Activated CD4-positive, alpha-beta T cell treated with anti-CD3 and anti-CD28 coated beads, Interleukin-2, amount 50 U/mL, for 4 hours (primary cell): ENCODE results near the gene ROPN1L.
A peak's percentile ranks its signal among the peaks of the same experiment; 100 is the strongest.
"Not testable (repeated sequence)": the region's sequence is repeated elsewhere in the genome, so short reads cannot be mapped to it uniquely, and the experiment has no call there.

ENCODE experiments used
- DNase-seq, 2 experiments: peaks; one replicate each; pipeline ENCODE4 v3.0.0-alpha.2; 2020

The ROPN1L gene

DNA sequence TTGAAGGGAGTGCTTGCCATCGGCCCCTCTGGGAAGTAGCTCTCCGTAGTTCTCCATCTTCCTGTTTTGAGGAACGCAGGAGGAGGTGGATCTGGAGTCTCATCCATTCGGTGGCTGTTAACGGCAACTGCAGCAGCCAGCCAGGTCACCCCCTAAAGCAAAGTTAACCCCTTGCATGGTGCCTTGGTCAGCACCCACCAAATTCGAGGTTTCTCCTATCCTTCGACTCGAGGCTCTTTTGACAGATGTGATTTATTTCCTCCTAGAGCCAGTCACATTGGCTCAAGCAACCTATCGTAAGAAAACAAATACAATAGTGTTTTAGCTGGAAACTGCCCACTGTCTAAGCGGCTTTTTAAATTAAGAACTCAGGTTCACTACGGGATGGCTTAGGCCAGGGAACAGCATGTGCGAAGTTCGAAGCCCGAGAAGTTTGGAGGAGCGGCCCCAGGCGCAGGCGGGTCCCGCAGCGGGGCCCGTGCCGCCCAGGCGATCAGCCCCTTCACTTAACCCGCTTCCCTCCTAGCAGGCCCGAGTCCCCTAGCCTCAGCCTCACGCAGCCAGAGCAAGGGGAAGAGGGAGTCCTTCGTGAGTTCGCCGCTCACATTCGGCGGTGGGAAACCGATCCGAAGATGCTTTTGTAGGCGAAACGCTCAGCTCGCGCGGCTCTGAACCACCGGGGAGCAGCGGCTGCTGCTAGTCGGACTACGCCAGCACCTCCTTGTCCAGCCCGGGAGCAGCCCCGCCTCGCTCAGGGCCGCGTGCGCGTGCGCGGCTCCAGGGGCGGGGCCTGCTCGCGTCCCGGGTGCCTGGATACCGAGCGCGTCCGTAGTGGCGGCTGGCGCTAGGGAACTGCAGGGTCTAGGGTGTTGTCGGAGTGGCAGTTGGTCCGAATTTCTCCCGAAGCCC lies at the start of gene ROPN1L:
Gene ROPN1L, plus strand, starts transcription at position 797 of the 909 bp plus-strand sequence. CDS start 289 bp downstream, outside the sequence.
- DNase-seq = peak; percentile 66 to 67

DNA sequence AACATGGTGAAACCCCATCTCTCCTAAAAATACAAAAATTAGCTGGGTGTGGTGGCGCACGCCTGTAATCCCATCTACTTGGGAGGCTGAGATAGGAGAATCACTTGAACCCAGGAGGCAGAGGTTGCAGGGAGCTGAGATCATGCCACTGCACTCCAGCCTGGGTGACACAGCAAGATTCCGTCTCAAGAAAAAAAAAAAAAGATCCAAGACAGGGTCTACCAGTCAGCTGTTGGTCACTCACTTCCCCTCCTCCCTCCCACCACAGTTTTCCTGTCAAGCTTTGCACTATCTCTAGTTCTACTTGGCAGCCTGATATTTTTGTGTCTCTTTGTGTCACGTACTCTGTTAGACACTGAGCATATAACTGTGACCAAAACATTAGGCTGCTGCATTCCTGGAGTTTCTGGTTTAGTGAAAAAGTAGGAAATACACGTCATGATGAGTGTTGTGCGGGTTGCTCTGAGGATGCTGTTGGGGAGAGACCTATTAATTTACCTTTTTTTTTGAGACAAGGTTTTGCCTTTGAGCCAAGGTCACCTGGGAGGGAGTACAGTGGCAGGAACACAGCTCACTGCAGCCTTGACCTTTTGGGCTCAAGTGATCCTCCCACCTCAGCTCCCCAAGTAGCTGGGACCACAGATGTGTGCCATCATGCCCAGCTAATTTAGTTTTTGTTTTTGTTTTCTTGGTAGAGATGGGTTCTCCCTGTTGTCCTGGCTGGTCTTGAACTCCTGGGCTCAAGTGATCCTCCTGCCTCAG lies 48.9 kb upstream of the ROPN1L start:
- not testable (repeated sequence) for DNase-seq

DNA sequence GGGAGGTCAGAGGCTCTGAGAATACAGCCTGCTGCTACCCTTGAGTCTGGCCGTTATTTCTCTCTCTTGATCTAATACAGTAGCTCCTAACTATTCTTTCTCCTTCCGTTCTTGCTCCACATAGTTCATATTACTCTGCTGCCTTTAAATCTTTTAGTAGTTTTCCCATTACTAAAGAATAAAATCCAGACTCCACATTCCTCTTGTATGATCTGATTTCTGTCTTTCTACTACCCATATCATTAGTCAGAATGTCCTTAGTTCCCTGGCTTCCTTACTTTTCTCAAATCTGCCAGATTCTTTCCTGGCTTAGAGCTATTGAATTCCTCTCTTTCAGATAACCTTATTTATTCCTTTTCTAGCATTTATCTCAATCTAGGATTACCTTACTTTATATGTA lies 48.2 kb upstream of the ROPN1L start:
- no peak for DNase-seq

DNA sequence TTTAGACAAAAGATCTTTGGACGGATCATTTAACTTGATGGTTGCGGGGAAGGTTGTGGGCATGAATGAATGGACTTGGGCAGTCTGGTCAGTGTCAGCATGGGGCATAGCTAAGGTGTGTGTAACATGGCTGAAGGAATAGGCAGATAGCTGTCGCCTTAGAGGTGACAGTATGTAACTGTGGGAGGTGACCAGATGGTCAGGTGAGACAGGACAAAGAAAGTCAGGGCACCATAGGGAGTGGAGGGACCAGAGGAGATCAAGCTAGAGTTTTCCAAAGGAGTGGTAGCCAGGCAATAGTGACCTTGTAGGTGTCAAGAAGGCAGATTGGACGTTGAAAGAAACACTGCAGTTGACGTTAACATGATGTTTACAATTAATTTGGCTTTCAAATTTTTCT lies 45.1 kb upstream of the ROPN1L start:
- no peak for DNase-seq

DNA sequence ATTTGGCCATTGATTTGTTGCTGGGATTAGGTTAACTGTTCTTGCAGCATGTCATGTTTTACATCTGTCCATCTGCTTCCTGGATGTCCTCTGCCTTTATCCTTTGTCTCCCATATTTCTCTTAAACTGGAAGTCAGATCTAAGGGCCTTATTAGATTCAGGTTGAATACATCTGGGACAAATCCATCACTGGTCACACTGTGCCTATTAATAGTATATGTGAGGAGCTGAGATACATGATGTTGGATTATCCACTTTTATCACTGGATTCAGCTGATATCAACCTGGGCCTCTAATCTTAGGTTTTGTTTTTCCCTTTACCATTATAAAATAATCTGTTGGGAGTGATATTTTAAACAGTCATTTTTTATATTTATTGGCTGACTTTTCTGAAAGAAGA lies 41.8 kb upstream of the ROPN1L start:
- DNase-seq = no peak

DNA sequence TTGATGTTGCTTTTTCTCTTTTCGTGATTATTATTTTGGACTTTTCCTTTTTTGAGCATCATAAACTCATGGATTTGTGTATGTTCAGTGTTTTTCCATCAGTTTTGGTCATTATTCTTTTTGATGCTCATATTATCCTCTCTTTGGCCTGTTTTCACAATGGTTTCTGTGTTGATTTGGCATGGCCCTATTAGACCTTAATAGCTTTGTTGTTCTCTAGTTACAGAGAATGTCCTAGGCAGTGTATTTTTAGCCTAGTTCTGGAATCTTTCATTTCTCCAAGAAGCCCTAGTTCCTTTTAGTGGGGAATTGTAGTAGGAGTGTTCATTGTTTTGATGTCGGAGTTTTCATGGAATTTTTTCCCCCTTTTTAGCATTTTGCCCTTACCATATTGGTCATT lies 41.3 kb upstream of the ROPN1L start:
- DNase-seq = no peak

DNA sequence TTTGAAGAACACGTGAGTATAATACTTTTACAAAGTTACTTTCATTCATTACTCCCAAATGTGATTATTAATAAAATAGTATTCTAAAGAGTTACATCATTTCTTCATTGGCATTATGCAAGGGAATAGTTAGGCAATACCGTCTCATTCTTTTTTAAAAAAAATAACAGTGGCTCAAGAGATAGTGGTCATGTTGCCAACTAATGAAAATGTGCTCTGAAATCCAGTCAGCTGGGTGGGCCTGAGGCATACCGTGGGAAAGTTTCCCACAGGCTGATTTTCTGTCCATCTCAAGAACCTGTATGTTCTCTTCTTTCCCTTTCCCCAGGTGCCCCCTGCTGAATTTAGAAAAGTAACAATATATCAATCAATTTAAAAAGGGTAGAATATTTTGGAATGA lies 40.8 kb upstream of the ROPN1L start:
- no peak for DNase-seq

DNA sequence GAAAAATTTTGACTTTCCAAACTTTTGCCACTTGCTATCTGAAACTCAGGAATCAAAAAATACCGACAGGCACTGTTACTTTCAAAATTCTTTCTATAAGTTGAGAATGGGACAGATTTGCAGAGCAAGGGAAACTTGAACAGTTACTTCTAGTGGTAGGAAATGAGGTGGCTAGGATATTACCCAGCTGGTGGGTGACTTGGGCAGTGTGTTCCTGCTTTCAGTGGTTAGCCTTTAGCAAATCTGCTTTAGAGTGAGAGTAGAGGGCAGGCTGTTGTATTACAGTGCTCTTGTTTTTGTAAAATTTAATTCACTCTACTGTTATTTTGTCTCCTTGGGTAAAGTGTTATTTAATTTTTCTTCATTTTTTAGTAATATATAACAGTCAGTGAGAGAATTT lies 40.2 kb upstream of the ROPN1L start:
- DNase-seq = no peak

DNA sequence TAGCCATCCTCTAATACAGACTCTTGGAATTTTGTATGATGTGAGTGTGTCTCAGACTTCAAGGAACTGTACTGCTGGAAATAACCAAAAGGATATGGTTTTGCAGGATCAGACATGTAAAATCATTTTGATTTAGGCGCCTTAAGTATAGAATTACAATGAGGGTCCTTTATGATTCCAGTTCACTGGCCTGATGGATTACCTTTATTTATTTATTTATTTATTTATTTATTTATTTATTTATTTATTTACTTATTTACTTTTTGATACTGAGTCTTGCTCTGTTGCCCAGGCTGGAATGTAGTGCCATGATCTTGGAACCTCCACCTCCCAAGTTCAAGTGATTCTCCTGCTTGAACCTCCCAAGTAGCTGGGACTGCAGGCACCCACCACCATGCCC lies 37.9 kb upstream of the ROPN1L start:
- DNase-seq = no peak

DNA sequence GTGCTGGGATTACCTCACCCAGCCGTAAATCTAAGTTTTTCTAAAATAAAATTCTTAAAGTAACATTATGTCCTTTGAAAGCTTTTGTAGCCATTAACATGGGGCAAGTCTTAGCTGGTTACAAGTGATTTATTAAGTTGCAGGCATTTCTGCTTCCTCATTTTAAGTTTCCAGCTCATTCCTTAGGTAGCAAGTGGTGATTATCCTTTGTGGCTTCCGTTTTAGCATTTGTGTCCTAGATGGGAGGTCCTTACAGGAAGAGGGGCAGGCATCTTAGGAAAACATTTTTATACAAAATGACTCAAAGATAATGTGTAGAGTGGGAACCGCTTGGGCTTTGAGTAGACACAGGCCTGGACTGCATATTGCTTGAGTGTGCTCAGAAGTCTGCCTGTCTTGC lies 35.0 kb upstream of the ROPN1L start:
- DNase-seq = no peak

DNA sequence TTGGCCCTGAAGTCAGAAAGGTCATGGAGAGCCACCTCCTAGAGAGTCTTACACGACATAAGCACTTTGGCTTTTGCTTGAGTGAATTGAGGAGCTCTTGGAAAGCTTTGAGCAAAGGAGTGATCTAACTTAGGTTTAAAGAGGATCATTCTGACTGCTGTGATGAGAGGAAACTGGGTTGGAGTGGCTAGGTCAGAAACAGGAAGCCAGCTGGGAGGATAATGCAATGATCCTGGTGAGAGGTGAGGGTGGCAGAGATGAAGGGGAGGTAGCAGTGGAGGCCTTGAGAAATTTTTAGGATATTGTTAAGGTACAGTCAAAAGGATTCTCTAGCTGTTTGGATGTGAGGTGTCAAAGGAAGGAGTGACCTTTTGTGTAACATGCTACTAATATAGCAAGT lies 32.2 kb upstream of the ROPN1L start:
- no peak for DNase-seq

DNA sequence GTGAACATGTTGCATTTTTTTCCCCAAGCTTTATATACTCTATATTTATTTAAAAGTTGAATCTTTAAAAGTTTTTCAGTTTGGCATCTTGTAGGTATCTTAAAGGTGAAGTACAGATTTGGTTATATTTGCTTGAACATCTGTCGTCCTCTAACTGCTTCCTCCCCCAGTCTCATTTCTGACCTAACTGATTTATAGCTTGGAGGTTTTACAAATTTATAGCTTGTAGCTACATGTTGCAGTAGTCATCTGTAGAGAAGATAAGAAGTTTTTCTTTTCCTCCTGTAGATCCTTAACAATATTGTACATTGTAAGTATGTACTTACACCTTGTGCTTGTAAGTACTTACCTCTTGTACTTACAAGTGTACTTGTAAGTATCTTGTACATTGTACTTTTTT lies 31.0 kb upstream of the ROPN1L start:
- DNase-seq = no peak

DNA sequence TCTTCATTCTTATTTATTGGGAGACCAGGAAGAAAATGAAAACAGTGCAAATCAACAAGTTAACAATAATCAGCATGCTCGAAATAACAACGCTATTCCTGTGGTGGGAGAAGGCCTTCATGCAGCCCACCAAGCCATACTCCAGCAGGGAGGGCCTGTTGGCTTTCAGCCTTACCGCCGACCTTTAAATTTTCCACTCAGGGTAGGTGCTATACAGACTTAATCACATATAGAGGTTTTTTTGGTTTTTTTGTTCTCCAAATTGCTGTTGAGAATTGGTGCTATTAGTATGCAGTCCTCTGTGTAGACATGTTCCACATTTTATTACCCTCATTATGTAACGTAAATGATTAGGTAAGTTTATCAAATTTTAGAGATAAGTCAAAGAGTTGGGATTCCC lies 30.3 kb upstream of the ROPN1L start:
- DNase-seq = no peak

DNA sequence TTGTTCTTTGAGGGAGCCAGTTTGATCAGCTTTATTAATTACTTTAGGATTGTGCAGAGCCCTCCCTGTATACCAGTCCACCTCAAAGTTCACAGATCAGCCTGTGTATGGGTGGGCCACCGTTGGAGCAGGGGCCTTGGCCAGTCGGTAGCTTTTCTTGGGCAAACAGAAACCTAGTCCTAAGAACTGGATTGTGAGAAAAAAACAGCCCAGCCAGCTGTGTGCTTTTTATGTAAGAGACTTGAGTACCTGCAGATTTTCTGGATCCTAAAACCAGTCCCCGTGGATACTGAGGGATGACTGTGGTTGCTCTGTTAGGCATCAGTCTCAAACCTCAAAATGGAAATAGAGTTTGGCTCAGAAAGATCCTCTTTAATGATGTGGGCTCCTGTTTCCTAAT lies 24.8 kb upstream of the ROPN1L start:
- no peak for DNase-seq

DNA sequence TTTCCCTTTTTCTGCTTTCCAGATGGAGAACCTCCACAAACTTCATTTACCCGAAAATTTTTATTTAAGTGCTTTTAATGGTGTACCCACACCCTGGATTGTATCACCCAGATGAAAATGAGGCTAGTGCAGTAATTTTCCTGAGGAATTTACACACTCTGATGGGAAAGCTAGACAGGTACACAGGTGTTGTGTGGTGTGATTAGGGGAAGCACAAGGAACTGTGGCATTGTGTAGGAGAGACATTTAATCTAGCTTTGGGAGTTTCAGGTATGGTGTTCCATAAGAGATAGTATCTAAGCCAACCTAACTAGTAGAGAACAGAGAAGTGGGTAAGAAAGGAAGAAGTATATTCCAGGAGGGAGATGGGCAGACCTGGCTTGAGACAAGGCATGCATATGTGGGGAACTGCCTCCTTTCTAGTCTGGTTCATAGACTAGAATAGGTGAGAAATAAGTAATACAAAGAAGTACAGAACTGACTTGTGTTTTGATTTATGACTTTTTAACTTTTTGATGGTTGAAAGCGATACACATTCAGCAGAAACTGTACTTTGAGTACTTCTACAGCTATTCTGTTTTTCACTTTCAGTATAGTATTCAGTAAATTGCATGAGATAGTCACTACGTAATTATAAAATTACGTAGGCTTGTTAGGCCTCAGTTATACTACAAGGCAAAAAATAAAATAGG lies 22.9 kb upstream of the ROPN1L start:
- DNase-seq = no peak

DNA sequence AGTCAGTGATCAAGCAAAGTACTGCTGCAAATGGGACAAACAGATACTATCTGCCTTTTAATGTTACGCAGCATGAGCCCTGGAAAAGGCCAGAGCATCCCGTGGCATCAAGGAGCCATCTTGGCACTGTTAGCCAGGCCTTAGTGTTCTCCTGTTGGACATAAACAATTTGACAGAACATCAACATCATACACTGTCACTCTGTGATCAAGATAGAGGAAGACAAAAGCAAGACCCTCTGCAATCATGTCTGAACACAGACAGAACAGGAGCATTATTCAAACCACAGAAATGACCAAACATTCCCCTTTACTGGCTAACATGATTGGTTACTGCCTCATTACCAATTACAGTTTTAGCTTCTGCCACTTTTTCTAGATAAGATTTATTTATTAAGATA lies 21.2 kb upstream of the ROPN1L start:
- DNase-seq = no peak

DNA sequence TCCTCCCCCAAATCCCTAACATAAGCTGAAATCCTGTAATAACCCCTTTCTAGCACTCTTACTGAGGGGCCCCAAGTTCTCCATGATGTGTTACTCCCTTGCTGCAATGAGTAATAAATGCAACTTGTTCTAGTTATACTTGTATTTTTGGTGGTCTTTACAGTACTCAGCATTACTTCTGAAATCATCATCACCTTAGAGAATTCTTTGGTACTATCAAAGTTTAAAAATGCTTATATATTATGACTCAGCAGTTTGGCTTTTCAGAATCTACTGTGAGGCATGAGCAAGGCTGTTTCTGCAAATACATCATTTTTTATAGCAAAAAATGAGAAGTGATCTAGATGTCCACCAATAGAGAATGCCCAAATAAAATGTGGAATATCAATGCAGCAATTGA lies 20.7 kb upstream of the ROPN1L start:
- DNase-seq = no peak

DNA sequence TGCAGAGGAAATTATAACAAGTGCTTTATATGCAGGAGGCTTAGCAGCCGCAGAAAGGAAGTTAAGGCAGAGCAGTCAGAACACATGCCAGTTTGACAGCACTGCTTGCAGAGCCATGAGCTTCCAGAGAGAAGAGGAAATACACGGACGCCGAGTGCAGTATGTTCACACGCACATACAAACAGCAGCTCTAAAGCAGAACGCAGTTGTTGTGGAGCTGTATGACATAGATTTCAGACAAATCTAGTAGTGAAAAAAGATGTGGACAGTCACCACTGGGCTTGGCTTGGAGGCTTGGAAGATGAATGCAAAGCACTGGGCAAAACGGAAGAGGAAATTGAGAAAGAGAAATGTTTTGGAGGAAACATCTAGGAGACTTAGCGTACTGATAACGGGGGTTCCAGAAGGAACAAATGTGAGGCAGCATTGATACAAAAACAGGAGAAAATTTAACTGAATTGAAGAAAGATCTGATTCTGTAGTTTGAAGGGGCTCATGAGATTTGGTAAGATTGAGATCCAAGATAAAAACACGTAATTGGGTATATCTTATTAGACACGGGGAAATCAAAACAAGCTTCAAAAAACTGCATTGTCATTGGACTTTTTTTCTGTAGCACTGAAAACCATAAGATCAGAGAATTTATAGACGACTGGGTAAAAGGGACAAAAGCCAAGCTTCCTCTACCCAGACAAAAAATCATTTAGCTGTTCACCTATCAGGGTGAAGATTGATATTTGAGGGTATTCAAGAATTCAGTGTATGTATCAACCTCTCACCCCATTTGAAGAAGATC lies 19.6 kb upstream of the ROPN1L start:
- no peak for DNase-seq

DNA sequence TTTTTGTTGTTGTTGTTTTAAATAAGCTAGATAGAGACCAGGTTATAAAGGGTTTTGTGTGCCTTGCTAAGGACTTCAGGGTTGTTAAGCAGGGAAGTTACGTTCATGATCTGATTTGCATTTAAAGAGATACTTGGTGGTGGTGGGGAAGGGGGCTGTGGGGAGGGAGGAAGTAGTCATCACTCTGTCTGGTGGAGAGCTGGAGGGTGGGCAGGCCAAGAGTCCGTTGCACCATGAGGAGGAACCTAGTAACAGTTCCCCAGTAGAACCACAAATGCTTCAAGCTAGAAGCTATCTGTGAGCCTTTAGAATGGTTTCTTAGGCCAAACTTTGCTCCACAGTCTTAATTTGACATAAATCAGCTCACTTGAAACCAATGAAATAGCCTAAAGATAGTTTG lies 18.7 kb upstream of the ROPN1L start:
- no peak for DNase-seq

DNA sequence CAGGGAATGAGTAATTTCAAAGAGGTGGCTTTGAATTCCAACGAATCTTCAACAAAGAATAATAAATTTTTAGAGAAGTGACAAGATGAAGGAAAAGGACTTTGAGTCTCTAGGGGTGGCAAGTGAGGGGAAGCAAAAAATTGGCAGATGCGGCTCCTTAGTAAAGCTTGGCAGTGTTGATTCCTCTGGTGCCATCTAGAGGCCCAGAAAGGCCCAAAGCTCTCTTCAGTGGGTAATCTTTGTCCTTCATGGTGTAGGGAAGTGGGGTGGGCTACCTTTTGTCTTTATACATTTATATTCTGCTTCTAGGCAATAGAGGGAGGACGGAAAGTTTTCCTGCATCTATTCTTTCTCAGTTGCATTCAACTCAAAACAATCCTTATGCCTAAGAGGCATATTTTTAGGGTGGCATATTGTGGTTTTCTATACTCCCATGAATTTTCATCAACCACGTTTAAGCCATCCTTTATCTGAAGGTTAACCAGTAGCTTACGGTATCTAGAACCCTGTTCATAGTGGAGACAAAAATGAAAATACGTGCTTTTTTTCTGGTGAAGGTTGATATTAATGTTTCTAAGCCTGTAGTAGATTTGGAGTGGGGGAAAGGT lies 17.5 kb upstream of the ROPN1L start:
- DNase-seq = no peak

DNA sequence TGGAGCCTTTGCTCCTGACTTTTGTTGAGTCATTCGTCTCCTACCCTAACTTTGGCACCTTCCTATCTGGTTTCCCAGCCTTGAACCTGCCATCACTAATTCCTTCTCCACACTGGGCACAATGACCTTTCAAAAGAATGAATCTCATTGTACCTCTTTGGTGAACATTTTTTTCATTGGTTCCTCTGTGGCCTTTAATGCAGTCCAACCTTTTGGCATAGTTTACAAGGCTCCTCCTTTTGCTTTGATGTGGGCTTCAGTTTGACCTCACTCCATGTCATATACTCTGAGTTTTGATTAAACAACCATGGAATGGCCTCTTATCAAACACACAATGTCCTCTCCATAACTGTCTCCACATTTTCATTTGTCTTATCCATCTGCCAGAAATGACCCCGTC lies 14.5 kb upstream of the ROPN1L start:
- DNase-seq = no peak

DNA sequence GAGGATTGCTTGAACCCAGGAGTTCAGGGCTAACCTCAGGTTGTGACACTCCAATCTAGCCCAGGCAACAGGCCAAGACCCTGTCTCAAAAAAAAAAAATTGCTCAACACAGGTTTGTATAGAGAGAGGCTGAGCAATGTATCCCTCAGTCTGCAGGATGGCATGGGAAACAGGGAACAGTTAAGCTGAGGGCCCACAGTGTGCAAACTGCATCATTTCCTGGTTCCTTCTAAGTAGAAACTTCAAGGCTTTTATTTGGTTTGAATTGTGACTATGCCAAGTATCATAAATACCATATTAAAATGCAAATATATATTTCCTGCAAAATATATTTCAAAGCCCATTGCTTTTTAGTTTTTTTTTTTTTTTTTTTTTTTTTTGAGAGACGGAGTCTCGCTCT lies 13.7 kb upstream of the ROPN1L start:
- DNase-seq = no peak
